ENCODE measurements around the gene NHLRC2. TPM values are rescaled to one million over a fixed set of nuclear protein-coding genes. Genes with fewer than 3 reads are reported as not detected.
A peak's percentile ranks its signal among the peaks of the same experiment; 100 is the strongest.

The NHLRC2 gene
- total RNA-seq, 1 experiment from 2014 or later: 30.9 TPM

DNA sequence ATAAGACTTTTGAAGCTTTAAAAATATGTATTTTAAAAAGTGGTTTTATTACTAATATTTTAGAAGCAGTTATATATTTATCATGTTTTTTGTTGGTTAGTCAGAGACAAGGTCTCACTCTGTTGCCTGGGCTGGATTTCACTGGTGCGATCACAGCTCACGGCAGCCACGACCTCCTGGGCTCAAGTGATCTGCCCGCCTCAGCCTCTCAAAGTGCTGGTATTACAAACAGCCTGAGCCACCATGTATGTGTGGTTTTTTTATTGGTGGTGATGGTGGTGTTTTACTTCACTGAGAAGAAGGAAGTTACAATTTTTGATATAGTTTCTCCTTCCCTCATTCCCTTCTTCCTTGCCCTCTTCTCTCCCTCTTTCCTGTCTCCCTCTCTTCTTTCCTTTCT lies 13.4 kb downstream of the NHLRC2 start:
- no peak overlapping the region for H4K8ac ChIP-seq (replicated peaks; ENCODE audit: insufficient read length, low read depth, low read length)
- H2BK120ac ChIP-seq (ENCODE audit: low read depth, low read length, poor library complexity, severe bottlenecking): no peak overlapping the region
- no CpG with 5 or more reads among the region's 4 CpGs for WGBS (ENCODE audit: extremely low coverage, insufficient read length, low lambda C conversion rate)
- Mint-ChIP-seq H3K36me3 (ENCODE audit: insufficient read depth in 1 of 3, low read depth in 3 of 3) (peaks cover 22 to 35% (median 33%) of the 10 kb centered on the region in 3 experiments), H3K27me3 (ENCODE audit: low read depth) (no peaks in the 10 kb centered on the region), H3K27ac (peak overlapping the region in 1 of 3 experiments; percentile 4; a peak in 1 of 7 replicates), H3K4me1 (no peaks in the 10 kb centered on the region), H3K9me3 (peaks cover 8 to 9% of the 10 kb centered on the region in 2 experiments), H3K4me3 (no peak overlapping the region)
- no peak overlapping the region for H2BK5ac ChIP-seq (ENCODE audit: insufficient read length, low read length)
- H3K9ac ChIP-seq (ENCODE audit: extremely low read depth, insufficient read length, low read length): no peak overlapping the region
- H3K27ac ChIP-seq (ENCODE audit: insufficient read length, low read depth, low read length): no peak overlapping the region
- H2AFZ ChIP-seq (ENCODE audit: low read length): no peak overlapping the region
- no peaks in the 10 kb centered on the region for H3K9me3 ChIP-seq (ENCODE audit: control insufficient read depth, low read depth, low read length)
- H3K23ac ChIP-seq (ENCODE audit: insufficient read length, low read depth, low read length): no peak overlapping the region
- no peak overlapping the region for H2BK20ac ChIP-seq (ENCODE audit: low read depth, low read length, poor library complexity, severe bottlenecking)
- H3K56ac ChIP-seq (ENCODE audit: insufficient read length, low read depth, low read length): no peak overlapping the region
- peaks cover 4% of the 10 kb centered on the region for H3K79me1 ChIP-seq (ENCODE audit: insufficient read depth, low read depth, low read length, poor library complexity, severe bottlenecking)
- H2BK15ac ChIP-seq (ENCODE audit: low read depth, low read length): no peak overlapping the region
- no peak overlapping the region for H3K4ac ChIP-seq (ENCODE audit: low read depth, low read length)
- H3K27me3 ChIP-seq (ENCODE audit: insufficient read depth, low read length): no peaks in the 10 kb centered on the region
- H3K79me2 ChIP-seq (ENCODE audit: insufficient read depth, low read length): 0 out of 2 replicates have a peak, but pooled peaks cover 2% of the 10 kb centered on the region
- H4K5ac ChIP-seq (ENCODE audit: insufficient read length, low read depth, low read length): no peak overlapping the region
- H3K18ac ChIP-seq (ENCODE audit: insufficient read length, low read depth, low read length): no peak overlapping the region
- no peaks in the 10 kb centered on the region for H4K20me1 ChIP-seq (ENCODE audit: control insufficient read depth, insufficient read depth, insufficient read length)
- H2BK12ac ChIP-seq (ENCODE audit: insufficient read length, low read depth, low read length): no peak overlapping the region
- no peaks in the 10 kb centered on the region for H3K23me2 ChIP-seq (ENCODE audit: insufficient read length, low read depth, low read length, poor library complexity, severe bottlenecking)
- H4K91ac ChIP-seq (ENCODE audit: insufficient read length, low read depth, low read length): no peak overlapping the region
- H3K4me2 ChIP-seq (ENCODE audit: insufficient read depth, insufficient read length, low read length): no peak overlapping the region
- no peaks in the 10 kb centered on the region for H3K4me1 ChIP-seq (ENCODE audit: insufficient read depth, low read length)
- no peak for DNase-seq
- H3T11ph ChIP-seq (ENCODE audit: low read length): no peak overlapping the region
- H2AK5ac ChIP-seq (ENCODE audit: insufficient read length, low read length): no peak overlapping the region
- H3K14ac ChIP-seq (ENCODE audit: insufficient read depth, low read length): no peak overlapping the region
- TF ChIP-seq, protein P1, sequence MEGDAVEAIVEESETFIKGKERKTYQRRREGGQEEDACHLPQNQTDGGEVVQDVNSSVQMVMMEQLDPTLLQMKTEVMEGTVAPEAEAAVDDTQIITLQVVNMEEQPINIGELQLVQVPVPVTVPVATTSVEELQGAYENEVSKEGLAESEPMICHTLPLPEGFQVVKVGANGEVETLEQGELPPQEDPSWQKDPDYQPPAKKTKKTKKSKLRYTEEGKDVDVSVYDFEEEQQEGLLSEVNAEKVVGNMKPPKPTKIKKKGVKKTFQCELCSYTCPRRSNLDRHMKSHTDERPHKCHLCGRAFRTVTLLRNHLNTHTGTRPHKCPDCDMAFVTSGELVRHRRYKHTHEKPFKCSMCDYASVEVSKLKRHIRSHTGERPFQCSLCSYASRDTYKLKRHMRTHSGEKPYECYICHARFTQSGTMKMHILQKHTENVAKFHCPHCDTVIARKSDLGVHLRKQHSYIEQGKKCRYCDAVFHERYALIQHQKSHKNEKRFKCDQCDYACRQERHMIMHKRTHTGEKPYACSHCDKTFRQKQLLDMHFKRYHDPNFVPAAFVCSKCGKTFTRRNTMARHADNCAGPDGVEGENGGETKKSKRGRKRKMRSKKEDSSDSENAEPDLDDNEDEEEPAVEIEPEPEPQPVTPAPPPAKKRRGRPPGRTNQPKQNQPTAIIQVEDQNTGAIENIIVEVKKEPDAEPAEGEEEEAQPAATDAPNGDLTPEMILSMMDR (conservative IDR thresholded peaks at IDR 0.05): no peak
